NOMO-1 (cell line): ENCODE results near the gene CEL.
"Not testable (repeated sequence)": the region's sequence is repeated elsewhere in the genome, so short reads cannot be mapped to it uniquely, and the experiment has no call there.

ENCODE experiments used
- DNase-seq, 2 experiments: peaks; one replicate each; lab custom pipeline; 2025; ENCODE audit not compliant: unreplicated experiment in 2 of 2; lab: John Stamatoyannopoulos, UW

CEL gene

GRCh38 chr9:133063159-133063499, 1.3 kb downstream of the CEL start:
- DNase-seq = no peak

GRCh38 chr9:133063500-133064231, 1.9 kb downstream of the CEL start:
- DNase-seq = no peak

GRCh38 chr9:133064241-133065069, 2.7 kb downstream of the CEL start:
- DNase-seq = no peak

GRCh38 chr9:133065070-133065388, 3.2 kb downstream of the CEL start:
- DNase-seq = no peak

- DNase-seq = no peak
Measured at GRCh38 chr9:133066181-133066983, 4.6 kb downstream of the CEL start.

- no peak for DNase-seq
Measured at GRCh38 chr9:133067006-133067405, 5.2 kb downstream of the CEL start.

- DNase-seq = no peak
Measured at GRCh38 chr9:133067813-133068212, 6.0 kb downstream of the CEL start.

- DNase-seq = not testable (repeated sequence)
Measured at GRCh38 chr9:133068431-133068830, 6.7 kb downstream of the CEL start.

- not testable (repeated sequence) for DNase-seq
Measured at GRCh38 chr9:133070500-133070961, 8.8 kb downstream of the CEL start.

- DNase-seq = not testable (repeated sequence)
Measured at GRCh38 chr9:133070985-133071384, 9.2 kb downstream of the CEL start.

- no peak for DNase-seq
Measured at GRCh38 chr9:133071484-133072150, 9.8 kb downstream of the CEL start.

- not testable (repeated sequence) for DNase-seq
Measured at GRCh38 chr9:133072210-133072609, 10.4 kb downstream of the CEL start.

- DNase-seq = peak; percentile 94 to 99
Measured at GRCh38 chr9:133073086-133074014, 11.6 kb downstream of the CEL start.

- no peak for DNase-seq
Measured at GRCh38 chr9:133074111-133074651, 12.4 kb downstream of the CEL start.

- peak; percentile 20 to 60 for DNase-seq
Measured at GRCh38 chr9:133075925-133076630, 14.3 kb downstream of the CEL start.

GRCh38 chr9:133076691-133077090, 14.9 kb downstream of the CEL start:
- DNase-seq = no peak

- no peak for DNase-seq
Measured at GRCh38 chr9:133078486-133078885, 16.7 kb downstream of the CEL start.

- DNase-seq = no peak
Measured at GRCh38 chr9:133080161-133080560, 18.4 kb downstream of the CEL start.
